HEK293 (cell line): ENCODE measurements around the gene AMPD3.

ENCODE experiments used
- CTCF ChIA-PET: fragments of 350-600 bp; formaldehyde crosslinking; extraction: SDS; loops from one replicate; lab custom pipeline; 2021; ENCODE audit warnings: antibody characterized with exemption; lab: Yijun Ruan, JAX
- POLR2A ChIA-PET: fragments of 300-600 bp; formaldehyde crosslinking; extraction: SDS; loops from one replicate; lab custom pipeline; 2020; ENCODE audit warnings: antibody characterized with exemption, inconsistent platforms; lab: Yijun Ruan, JAX
- H3K27ac ChIP-seq: fragments of 200-500 bp; sonication (Bioruptor generic); 2 replicates; pipeline ENCODE4 v1.5.1; 2014; ENCODE audit warnings: low read depth, low read length, control low read depth, inconsistent platforms; ENCODE audit errors: extremely low read depth
- H3K36me3 ChIP-seq, 2 experiments: fragments of 200-500 bp in 1 of 2; sonication (Bioruptor generic) in 1 of 2; 1 replicate in 1 of 2; 2 replicates in 1 of 2; pipeline ENCODE4 v1.5.1; 2014 to 2017; ENCODE audit warnings: inconsistent platforms in 2 of 2, low read length in 2 of 2; ENCODE audit not compliant: control insufficient read depth in 2 of 2, insufficient read depth in 1 of 2
- H3K4me1 ChIP-seq: fragments of 200-500 bp; sonication (Bioruptor generic); 2 replicates; pipeline ENCODE4 v1.5.1; 2014; ENCODE audit warnings: mild to moderate bottlenecking, low read length, inconsistent platforms; ENCODE audit not compliant: control insufficient read depth, insufficient read depth
- H3K4me3 ChIP-seq: 2 replicates; pipeline ENCODE4 v1.5.1; 2011; ENCODE audit warnings: low read depth, mild to moderate bottlenecking, control low read depth, low read length, moderate library complexity
- H3K9me3 ChIP-seq: fragments of 200-500 bp; sonication (Bioruptor generic); 2 replicates; pipeline ENCODE4 v1.5.1; 2014; ENCODE audit warnings: low read depth, low read length, inconsistent platforms; ENCODE audit not compliant: control insufficient read depth, insufficient read depth
- EGR2 ChIP-seq: fragments of 450-650 bp; formaldehyde crosslinking; IDR thresholded peaks from 2 replicates; pipeline ENCODE4 v1.5.1; 2016; ENCODE audit warnings: low read depth, missing biosample characterization, missing genetic modification characterization
- INSM2 ChIP-seq: fragments of 450-650 bp; formaldehyde crosslinking; IDR thresholded peaks from 2 replicates; pipeline ENCODE4 v1.5.1; 2016; ENCODE audit warnings: missing biosample characterization, missing genetic modification characterization
- KLF1 ChIP-seq: fragments of 450-650 bp; formaldehyde crosslinking; IDR thresholded peaks from 2 replicates; pipeline ENCODE4 v1.5.1; 2016; ENCODE audit warnings: missing biosample characterization, missing genetic modification characterization
- KLF9 ChIP-seq: fragments of 450-650 bp; formaldehyde crosslinking; IDR thresholded peaks from 2 replicates; pipeline ENCODE4 v1.5.1; 2016; ENCODE audit warnings: missing biosample characterization, missing genetic modification characterization, low read depth
- SCRT2 ChIP-seq: fragments of 450-650 bp; formaldehyde crosslinking; IDR thresholded peaks from 2 replicates; pipeline ENCODE4 v1.5.1; 2016; ENCODE audit warnings: missing biosample characterization, missing genetic modification characterization
- SP3 ChIP-seq: fragments of 450-650 bp; formaldehyde crosslinking; IDR thresholded peaks from 2 replicates; pipeline ENCODE4 v1.5.1; 2016; ENCODE audit warnings: missing biosample characterization, missing genetic modification characterization
- ZBTB20 ChIP-seq: fragments of 450-650 bp; formaldehyde crosslinking; IDR thresholded peaks from 2 replicates; pipeline ENCODE4 v1.5.1; 2016; ENCODE audit warnings: missing biosample characterization, missing genetic modification characterization
- ZBTB49 ChIP-seq: fragments of 450-650 bp; formaldehyde crosslinking; IDR thresholded peaks from 2 replicates; pipeline ENCODE4 v1.5.1; 2016; ENCODE audit warnings: missing biosample characterization, missing genetic modification characterization, low read depth
- ZFP37 ChIP-seq: fragments of 450-650 bp; formaldehyde crosslinking; IDR thresholded peaks from 2 replicates; pipeline ENCODE4 v1.5.1; 2016; ENCODE audit warnings: missing biosample characterization, missing genetic modification characterization
- ZFP69B ChIP-seq: fragments of 450-650 bp; formaldehyde crosslinking; IDR thresholded peaks from 2 replicates; pipeline ENCODE4 v1.5.1; 2016; ENCODE audit warnings: missing biosample characterization, missing genetic modification characterization
- ZIC2 ChIP-seq: fragments of 450-650 bp; formaldehyde crosslinking; IDR thresholded peaks from 2 replicates; pipeline ENCODE4 v1.5.1; 2016; ENCODE audit warnings: missing biosample characterization, missing genetic modification characterization
- ZNF18 ChIP-seq: fragments of 450-650 bp; formaldehyde crosslinking; IDR thresholded peaks from 2 replicates; pipeline ENCODE4 v1.5.1; 2016; ENCODE audit warnings: missing biosample characterization, missing genetic modification characterization
- ZNF19 ChIP-seq: fragments of 450-650 bp; formaldehyde crosslinking; IDR thresholded peaks from 2 replicates; pipeline ENCODE4; 2016; ENCODE audit warnings: missing biosample characterization, missing genetic modification characterization, low read depth
- ZNF2 ChIP-seq: fragments of 450-650 bp; formaldehyde crosslinking; IDR thresholded peaks from 2 replicates; pipeline ENCODE4 v1.5.1; 2016; ENCODE audit warnings: missing biosample characterization, missing genetic modification characterization
- ZNF391 ChIP-seq: fragments of 450-650 bp; formaldehyde crosslinking; IDR thresholded peaks from 2 replicates; pipeline ENCODE4 v1.5.1; 2016; ENCODE audit warnings: low read depth, missing biosample characterization, missing genetic modification characterization, borderline replicate concordance
- ZNF518A ChIP-seq: fragments of 450-650 bp; formaldehyde crosslinking; conservative IDR thresholded peaks from 2 replicates; pipeline ENCODE4 v1.5.1; 2016; ENCODE audit warnings: low read depth, missing biosample characterization, missing genetic modification characterization
- ZNF544 ChIP-seq: fragments of 450-650 bp; formaldehyde crosslinking; IDR thresholded peaks from 2 replicates; pipeline ENCODE4 v1.5.0; 2017; ENCODE audit warnings: missing biosample characterization, missing genetic modification characterization
- ZNF555 ChIP-seq: fragments of 450-650 bp; formaldehyde crosslinking; conservative IDR thresholded peaks from 2 replicates; pipeline ENCODE4 v1.5.1; 2017; ENCODE audit warnings: missing biosample characterization, mild to moderate bottlenecking, missing genetic modification characterization, inconsistent platforms
- ZNF623 ChIP-seq: fragments of 450-650 bp; formaldehyde crosslinking; IDR thresholded peaks from 2 replicates; pipeline ENCODE4 v1.5.1; 2016; ENCODE audit warnings: missing biosample characterization, missing genetic modification characterization
- ZNF658 ChIP-seq: fragments of 450-650 bp; formaldehyde crosslinking; IDR thresholded peaks from 2 replicates; pipeline ENCODE4; 2016; ENCODE audit warnings: missing biosample characterization, missing genetic modification characterization
- ZNF704 ChIP-seq: fragments of 450-650 bp; formaldehyde crosslinking; IDR thresholded peaks from 2 replicates; pipeline ENCODE4 v1.5.1; 2016; ENCODE audit warnings: missing biosample characterization, missing genetic modification characterization
- ZSCAN30 ChIP-seq: fragments of 450-650 bp; IDR thresholded peaks from 2 replicates; pipeline ENCODE4 v1.5.1; 2018; ENCODE audit warnings: missing biosample characterization, mild to moderate bottlenecking, missing genetic modification characterization, moderate library complexity

Gene AMPD3

GRCh38 chr11:10477690-10478046, 22.6 kb downstream of the AMPD3 start (continued):
- TF ChIP-seq ZBTB49 (tag by site-specific recombination): no peak
- no peak for TF ChIP-seq KLF9
- TF ChIP-seq ZNF18: no peak
- no peak for TF ChIP-seq ZNF623

- H3K4me3 ChIP-seq: no peak overlapping the region
- H3K9me3 ChIP-seq: no peaks in the 10 kb centered on the region
- no peaks in the 10 kb centered on the region for H3K36me3 ChIP-seq
- CTCF ChIA-PET: no interaction called here
- H3K27ac ChIP-seq: no peak overlapping the region
- POLR2A ChIA-PET: no interaction called here
- TF ChIP-seq ZFP37 (tag by site-specific recombination) (no peak), SCRT2 (tag by site-specific recombination) (no peak), ZSCAN30 (tag by site-specific recombination) (no peak), ZIC2 (tag by site-specific recombination) (peak; percentile 33)
- H3K4me1 ChIP-seq: no peaks in the 10 kb centered on the region
Observed at GRCh38 chr11:10478066-10478465, 23.0 kb downstream of the AMPD3 start.

GRCh38 chr11:10478574-10479550, 23.8 kb downstream of the AMPD3 start:
- POLR2A ChIA-PET: no interaction called here
- no peaks in the 10 kb centered on the region for H3K36me3 ChIP-seq
- no peak overlapping the region for H3K27ac ChIP-seq
- no peak overlapping the region for H3K4me3 ChIP-seq
- no peaks in the 10 kb centered on the region for H3K9me3 ChIP-seq
- H3K4me1 ChIP-seq: no peaks in the 10 kb centered on the region
- CTCF ChIA-PET: no interaction called here
- TF ChIP-seq ZNF658 (tag by site-specific recombination) (no peak), ZNF555 (tag by site-specific recombination) (no peak), ZNF391 (tag by site-specific recombination) (no peak), KLF1 (tag by site-specific recombination) (no peak), EGR2 (tag by site-specific recombination) (no peak), SP3 (tag by site-specific recombination) (no peak), ZFP69B (tag by site-specific recombination) (no peak), ZBTB20 (tag by site-specific recombination) (no peak), INSM2 (tag by site-specific recombination) (no peak), ZNF518A (tag by site-specific recombination) (no peak), ZNF2 (tag by site-specific recombination) (no peak), ZNF544 (no peak), ZNF19 (tag by site-specific recombination) (no peak), ZNF704 (tag by site-specific recombination) (no peak)
